Limb (tissue), 2 donors: Measurements from ENCODE around the gene MAG.
"Not testable (repeated sequence)": the region's sequence is repeated elsewhere in the genome, so short reads cannot be mapped to it uniquely, and the experiment has no call there.

Source experiments
- DNase-seq, 2 donors: peaks; one replicate each; pipeline ENCODE4 v3.0.0-alpha.2; 2016; ENCODE audit errors: extremely low spot score in 2 of 2

MAG gene

GRCh38 chr19:35279374-35279773 is 12.6 kb upstream of the MAG start:
- DNase-seq: no peak

GRCh38 chr19:35279985-35280821 is 11.8 kb upstream of the MAG start:
- DNase-seq: no peak

GRCh38 chr19:35281303-35281702 is 10.7 kb upstream of the MAG start:
- DNase-seq: no peak

- no peak for DNase-seq
Measured at GRCh38 chr19:35284153-35285094, 7.5 kb upstream of the MAG start.

- DNase-seq: no peak
Measured at GRCh38 chr19:35285095-35285449, 6.9 kb upstream of the MAG start.

GRCh38 chr19:35285465-35285864 is 6.5 kb upstream of the MAG start:
- DNase-seq: not testable (repeated sequence)

- DNase-seq: not testable (repeated sequence)
Measured at GRCh38 chr19:35286101-35286500, 5.9 kb upstream of the MAG start.

GRCh38 chr19:35287713-35288112 is 4.2 kb upstream of the MAG start:
- DNase-seq: no peak

- no peak for DNase-seq
Measured at GRCh38 chr19:35288331-35288730, 3.6 kb upstream of the MAG start.

GRCh38 chr19:35288906-35289305 is 3.1 kb upstream of the MAG start:
- DNase-seq: no peak

GRCh38 chr19:35290381-35291127 is 1.4 kb upstream of the MAG start:
- DNase-seq: no peak

GRCh38 chr19:35291259-35291658 is 702 bp upstream of the MAG start:
- DNase-seq: no peak

- DNase-seq: no peak
Measured at GRCh38 chr19:35292421-35293362, 731 bp downstream of the MAG start.

- no peak for DNase-seq
Measured at GRCh38 chr19:35293363-35293739, 1.4 kb downstream of the MAG start.

- no peak for DNase-seq
Measured at GRCh38 chr19:35293808-35294207, 1.8 kb downstream of the MAG start.

GRCh38 chr19:35294328-35294727 is 2.4 kb downstream of the MAG start:
- DNase-seq: no peak

- DNase-seq: no peak
Measured at GRCh38 chr19:35294859-35295791, 3.2 kb downstream of the MAG start.

- no peak for DNase-seq
Measured at GRCh38 chr19:35295792-35296462, 4.0 kb downstream of the MAG start.
